Choroid plexus epithelial cell (primary cell): ENCODE measurements around the gene ERG.

Experiments
- DNase-seq: peaks from one replicate; pipeline ENCODE4 v3.0.0-alpha.2; 2010; ENCODE audit warnings: low read depth
- H3K4me3 ChIP-seq: 2 replicates; pipeline ENCODE4 v1.5.1; 2011; ENCODE audit warnings: low read depth, mild to moderate bottlenecking, control low read depth, low read length, moderate library complexity
- CTCF ChIP-seq: conservative IDR thresholded peaks from 2 replicates; pipeline ENCODE4 v1.5.1; 2011; ENCODE audit warnings: low read depth, mild to moderate bottlenecking, control low read depth, inconsistent platforms, low read length, moderate library complexity

ERG gene

GRCh38 chr21:38346286-38346685, 152.0 kb downstream of the ERG start:
- DNase-seq = no peak
- no peak for TF ChIP-seq CTCF
- no peak overlapping the region for H3K4me3 ChIP-seq

GRCh38 chr21:38343691-38344090, 154.6 kb downstream of the ERG start:
- DNase-seq = peak; percentile 17
- no peak overlapping the region for H3K4me3 ChIP-seq
- TF ChIP-seq CTCF = no peak

- DNase-seq = no peak
- TF ChIP-seq CTCF = no peak
- no peak overlapping the region for H3K4me3 ChIP-seq
These were observed 155.5 kb downstream of the ERG start for GRCh38 chr21:38342739-38343138.

- TF ChIP-seq CTCF = no peak
- H3K4me3 ChIP-seq = no peak overlapping the region
- DNase-seq = no peak
These were observed 156.7 kb downstream of the ERG start for GRCh38 chr21:38341546-38342012.

GRCh38 chr21:38340131-38340530, 158.1 kb downstream of the ERG start:
- DNase-seq = no peak
- H3K4me3 ChIP-seq = no peak overlapping the region
- no peak for TF ChIP-seq CTCF

GRCh38 chr21:38337793-38338192, 160.5 kb downstream of the ERG start:
- no peak overlapping the region for H3K4me3 ChIP-seq
- TF ChIP-seq CTCF = no peak
- no peak for DNase-seq

- no peak overlapping the region for H3K4me3 ChIP-seq
- DNase-seq = no peak
- no peak for TF ChIP-seq CTCF
These were observed 163.4 kb downstream of the ERG start for GRCh38 chr21:38334866-38335265.
